IPS-20b (cell line): ENCODE data around the gene RBM4B.
A peak's percentile ranks its signal among the peaks of the same experiment; 100 is the strongest.

ENCODE experiments used
- H3K27ac ChIP-seq: one replicate; pipeline ENCODE4 v1.5.1; 2013; ENCODE audit warnings: low read length
- H3K27me3 ChIP-seq: 2 replicates; pipeline ENCODE4 v1.6.1; 2013; ENCODE audit warnings: mild to moderate bottlenecking, low read length, inconsistent platforms; ENCODE audit not compliant: insufficient read depth
- H3K36me3 ChIP-seq: 2 replicates; pipeline ENCODE4 v1.6.1; 2013; ENCODE audit warnings: low read depth, mild to moderate bottlenecking, inconsistent platforms, low read length, moderate library complexity; ENCODE audit not compliant: insufficient read depth
- H3K4me1 ChIP-seq: 2 replicates; pipeline ENCODE4 v1.6.1; 2013; ENCODE audit warnings: mild to moderate bottlenecking, control low read depth, inconsistent platforms, low read length, moderate library complexity; ENCODE audit not compliant: insufficient read depth
- H3K4me3 ChIP-seq: 2 replicates; pipeline ENCODE4 v1.5.1; 2013; ENCODE audit warnings: mild to moderate bottlenecking, low read length, inconsistent platforms
- H3K9ac ChIP-seq: 2 replicates; pipeline ENCODE4 v1.6.1; 2013; ENCODE audit warnings: low read depth, mild to moderate bottlenecking, inconsistent platforms, low read length, moderate library complexity
- H3K9me3 ChIP-seq: 2 replicates; pipeline ENCODE4 v1.6.1; 2013; ENCODE audit warnings: mild to moderate bottlenecking, low read depth, low read length, inconsistent platforms; ENCODE audit not compliant: insufficient read depth

Gene RBM4B

GRCh38 chr11:66631883-66632282, 45.8 kb downstream of the RBM4B start:
- no peak overlapping the region for H3K9ac ChIP-seq
- no peaks in the 10 kb centered on the region for H3K27me3 ChIP-seq
- H3K36me3 ChIP-seq, result peaks cover 87% of the 10 kb centered on the region
- no peaks in the 10 kb centered on the region for H3K4me1 ChIP-seq
- no peak overlapping the region for H3K27ac ChIP-seq
- no peak overlapping the region for H3K4me3 ChIP-seq
- H3K9me3 ChIP-seq, result no peaks in the 10 kb centered on the region

GRCh38 chr11:66629356-66629755, 48.3 kb downstream of the RBM4B start:
- Histone ChIP-seq H3K27me3 (no peaks in the 10 kb centered on the region), H3K4me1 (no peaks in the 10 kb centered on the region), H3K9me3 (no peaks in the 10 kb centered on the region), H3K4me3 (no peak overlapping the region), H3K27ac (no peak overlapping the region), H3K9ac (no peak overlapping the region), H3K36me3 (peaks cover 95% of the 10 kb centered on the region)

DNA sequence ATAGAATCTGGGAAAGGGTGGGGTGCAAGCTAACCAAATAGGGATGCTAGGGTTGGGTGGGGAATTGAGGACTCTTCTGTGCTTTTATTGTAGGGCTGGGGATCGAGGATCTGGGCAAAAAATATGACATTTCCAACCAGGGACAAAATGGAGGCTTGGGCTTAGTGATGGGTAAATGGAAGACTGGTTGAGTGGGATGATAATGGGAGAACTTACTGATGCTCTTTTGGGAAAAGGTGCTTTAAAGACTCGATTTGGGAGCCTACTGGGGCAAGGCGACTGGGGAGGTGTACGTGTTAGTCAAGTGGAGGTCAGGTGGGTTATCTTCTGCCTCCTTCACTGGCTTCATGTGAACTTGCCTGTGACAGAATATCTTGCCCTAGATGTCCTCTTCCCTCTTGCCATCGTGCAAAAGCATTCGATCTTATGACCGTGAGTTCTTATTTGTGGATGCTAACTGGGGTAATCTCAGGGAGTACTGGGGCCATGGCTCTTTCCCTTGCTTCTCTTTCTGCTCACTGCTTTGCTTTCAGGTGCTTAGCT, 49.6 kb downstream of the RBM4B start:
- Histone ChIP-seq H3K27ac (no peak overlapping the region), H3K9ac (no peak overlapping the region), H3K4me1 (no peaks in the 10 kb centered on the region), H3K9me3 (no peaks in the 10 kb centered on the region), H3K27me3 (no peaks in the 10 kb centered on the region), H3K4me3 (no peak overlapping the region), H3K36me3 (peaks cover 98% of the 10 kb centered on the region)

DNA sequence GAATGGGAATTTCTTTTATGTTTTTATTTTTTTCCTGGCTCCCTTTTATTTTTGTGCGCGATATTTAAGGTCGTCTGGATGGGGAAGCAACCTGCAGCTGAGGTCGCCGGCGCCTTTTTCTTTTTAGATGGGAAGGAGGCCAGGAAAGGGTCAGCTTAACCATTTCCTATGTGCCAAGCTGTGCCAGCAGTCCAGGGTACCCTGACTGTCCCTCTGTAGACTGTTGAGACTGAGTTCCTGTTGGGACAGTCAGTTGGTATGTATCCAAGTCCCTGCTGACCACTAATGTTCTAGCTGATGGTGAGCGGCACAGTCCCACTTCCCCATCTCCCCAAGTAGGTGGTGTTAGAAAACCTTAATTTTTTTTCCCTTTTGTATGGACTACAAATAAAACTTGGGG, 50.8 kb downstream of the RBM4B start:
- no peaks in the 10 kb centered on the region for H3K4me1 ChIP-seq
- H3K9ac ChIP-seq, result no peak overlapping the region
- H3K36me3 ChIP-seq, result peaks cover 99% of the 10 kb centered on the region
- H3K4me3 ChIP-seq, result no peak overlapping the region
- no peaks in the 10 kb centered on the region for H3K27me3 ChIP-seq
- H3K9me3 ChIP-seq, result no peaks in the 10 kb centered on the region
- H3K27ac ChIP-seq, result no peak overlapping the region

DNA sequence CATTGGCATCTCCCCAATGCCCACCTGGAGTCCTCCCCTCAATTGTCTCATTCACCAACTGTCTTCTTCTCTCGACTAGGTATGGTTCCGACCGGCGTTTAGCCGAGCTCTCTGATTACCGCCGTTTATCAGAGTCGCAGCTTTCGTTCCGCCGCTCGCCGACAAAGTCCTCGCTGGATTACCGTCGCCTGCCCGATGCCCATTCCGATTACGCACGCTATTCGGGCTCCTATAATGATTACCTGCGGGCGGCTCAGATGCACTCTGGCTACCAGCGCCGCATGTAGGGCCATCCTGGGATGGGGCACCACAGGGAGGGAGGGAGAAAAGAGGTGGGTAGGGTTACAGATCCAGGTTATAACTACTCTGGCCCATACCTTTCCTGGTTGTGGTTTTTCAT, 51.3 kb downstream of the RBM4B start:
- H3K4me3 ChIP-seq, result no peak overlapping the region
- H3K36me3 ChIP-seq, result peaks cover 99% of the 10 kb centered on the region
- H3K9ac ChIP-seq, result no peak overlapping the region
- H3K4me1 ChIP-seq, result no peaks in the 10 kb centered on the region
- H3K27me3 ChIP-seq, result no peaks in the 10 kb centered on the region
- no peaks in the 10 kb centered on the region for H3K9me3 ChIP-seq
- no peak overlapping the region for H3K27ac ChIP-seq

- Histone ChIP-seq H3K4me3 (no peak overlapping the region), H3K4me1 (peaks cover 5% of the 10 kb centered on the region; the same call in 1 of the 2 replicates), H3K9me3 (no peaks in the 10 kb centered on the region), H3K27ac (no peak overlapping the region), H3K36me3 (peaks cover 98% of the 10 kb centered on the region), H3K9ac (no peak overlapping the region), H3K27me3 (no peaks in the 10 kb centered on the region)
Observed at GRCh38 chr11:66625752-66626149, 51.9 kb downstream of the RBM4B start.

DNA sequence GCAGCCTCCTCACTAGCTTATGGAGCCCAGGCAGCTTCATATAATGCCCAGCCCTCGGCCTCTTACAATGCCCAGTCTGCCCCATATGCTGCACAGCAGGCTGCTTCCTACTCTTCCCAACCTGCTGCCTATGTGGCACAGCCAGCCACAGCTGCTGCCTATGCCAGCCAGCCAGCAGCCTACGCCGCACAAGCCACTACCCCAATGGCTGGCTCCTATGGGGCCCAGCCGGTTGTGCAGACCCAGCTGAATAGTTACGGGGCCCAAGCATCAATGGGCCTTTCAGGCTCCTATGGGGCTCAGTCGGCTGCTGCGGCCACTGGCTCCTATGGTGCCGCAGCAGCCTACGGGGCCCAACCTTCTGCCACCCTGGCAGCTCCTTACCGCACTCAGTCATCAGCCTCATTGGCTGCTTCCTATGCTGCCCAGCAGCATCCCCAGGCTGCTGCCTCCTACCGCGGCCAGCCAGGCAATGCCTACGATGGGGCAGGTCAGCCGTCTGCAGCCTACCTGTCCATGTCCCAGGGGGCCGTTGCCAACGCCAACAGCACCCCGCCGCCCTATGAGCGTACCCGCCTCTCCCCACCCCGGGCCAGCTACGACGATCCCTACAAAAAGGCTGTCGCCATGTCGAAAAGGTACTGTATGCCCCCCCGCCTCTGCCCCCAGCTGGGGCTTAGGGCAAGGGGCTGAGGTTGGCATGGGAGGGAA, 52.5 kb downstream of the RBM4B start:
- H3K9ac ChIP-seq, result no peak overlapping the region
- H3K4me1 ChIP-seq, result peaks cover 8% of the 10 kb centered on the region; the same call in 1 of the 2 replicates
- no peak overlapping the region for H3K27ac ChIP-seq
- H3K4me3 ChIP-seq, result no peak overlapping the region
- peaks cover 97% of the 10 kb centered on the region for H3K36me3 ChIP-seq
- no peaks in the 10 kb centered on the region for H3K27me3 ChIP-seq
- H3K9me3 ChIP-seq, result no peaks in the 10 kb centered on the region

DNA sequence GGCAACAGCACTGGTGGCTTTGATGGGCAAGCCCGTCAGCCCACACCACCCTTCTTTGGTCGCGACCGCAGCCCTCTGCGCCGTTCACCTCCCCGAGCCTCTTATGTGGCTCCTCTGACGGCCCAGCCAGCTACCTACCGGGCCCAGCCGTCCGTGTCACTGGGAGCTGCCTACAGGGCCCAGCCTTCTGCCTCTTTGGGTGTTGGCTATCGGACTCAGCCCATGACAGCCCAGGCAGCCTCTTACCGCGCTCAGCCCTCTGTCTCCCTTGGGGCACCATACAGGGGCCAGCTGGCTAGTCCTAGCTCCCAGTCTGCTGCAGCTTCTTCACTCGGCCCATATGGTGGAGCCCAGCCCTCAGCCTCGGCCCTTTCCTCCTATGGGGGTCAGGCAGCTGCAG, 53.2 kb downstream of the RBM4B start:
- H3K36me3 ChIP-seq, result peaks cover 94% of the 10 kb centered on the region
- H3K4me3 ChIP-seq, result no peak overlapping the region
- H3K9ac ChIP-seq, result no peak overlapping the region
- H3K27me3 ChIP-seq, result no peaks in the 10 kb centered on the region
- peaks cover 8% of the 10 kb centered on the region; the same call in 1 of the 2 replicates for H3K4me1 ChIP-seq
- no peak overlapping the region for H3K27ac ChIP-seq
- no peaks in the 10 kb centered on the region for H3K9me3 ChIP-seq

DNA sequence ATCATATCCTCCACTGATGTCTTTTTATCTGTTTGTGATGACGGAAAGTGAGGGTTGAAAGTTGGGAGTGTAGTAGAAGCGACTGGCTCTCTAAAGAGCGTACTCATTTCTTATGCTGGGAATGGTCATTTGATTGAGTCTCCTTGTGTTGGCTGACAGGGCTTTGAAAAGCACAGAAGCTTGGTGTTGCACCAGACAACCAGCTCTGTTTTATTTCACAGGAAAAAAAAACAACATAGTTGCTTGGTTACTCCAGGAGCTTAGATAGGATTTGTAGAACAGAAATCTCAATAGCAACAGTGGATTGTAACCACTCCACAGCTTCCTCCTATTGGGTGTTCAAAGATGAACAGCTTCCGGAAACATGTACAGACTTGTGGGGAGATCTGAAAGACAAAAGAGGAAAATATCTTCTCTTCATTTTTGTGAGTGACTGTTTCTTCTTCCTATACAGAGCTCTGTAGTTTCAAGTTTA, 58.6 kb downstream of the RBM4B start:
- H3K9ac ChIP-seq, result peak overlapping the region; percentile 99; the same call in 1 of the 2 replicates
- no peaks in the 10 kb centered on the region for H3K27me3 ChIP-seq
- peak overlapping the region; percentile 98 for H3K4me3 ChIP-seq
- H3K27ac ChIP-seq, result no peak overlapping the region
- H3K36me3 ChIP-seq, result peaks cover 63% of the 10 kb centered on the region
- H3K9me3 ChIP-seq, result no peaks in the 10 kb centered on the region
- H3K4me1 ChIP-seq, result peaks cover 22% of the 10 kb centered on the region

DNA sequence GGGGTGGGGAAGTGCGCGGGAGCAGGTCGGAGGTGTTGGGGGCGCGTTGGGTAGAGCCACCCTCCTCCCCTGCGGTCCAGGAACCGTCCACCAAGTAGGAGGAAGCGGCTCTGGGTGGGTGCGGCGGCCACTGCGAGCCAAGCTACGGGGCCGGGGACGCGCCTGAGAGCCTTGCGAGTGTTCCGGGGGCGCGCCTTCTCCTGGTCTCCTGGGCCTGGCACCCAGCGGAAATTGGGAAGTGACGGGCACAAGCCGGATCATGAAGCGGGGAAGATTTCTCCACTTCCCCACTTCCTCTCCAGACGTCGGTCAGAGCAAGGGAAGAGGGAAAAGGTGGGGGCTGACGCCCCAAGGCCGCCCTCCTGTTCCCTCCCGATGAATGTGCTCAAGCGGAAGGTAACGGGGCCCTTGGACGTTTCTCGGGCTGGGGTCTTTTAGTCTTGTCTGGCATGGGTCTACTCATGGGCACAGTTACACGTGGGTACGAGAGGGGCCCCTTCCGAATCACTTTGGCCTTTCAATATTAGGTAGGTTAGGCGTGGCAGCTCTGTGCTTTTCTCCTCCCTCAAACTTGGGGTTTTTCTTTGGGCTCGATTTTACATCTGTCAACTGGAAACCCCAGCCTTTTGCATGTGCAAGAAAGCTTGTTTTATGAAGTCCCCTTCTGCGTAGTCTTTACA, 60.4 kb downstream of the RBM4B start:
- Histone ChIP-seq H3K36me3 (peaks cover 44% of the 10 kb centered on the region), H3K4me3 (peak overlapping the region; percentile 98), H3K27me3 (no peaks in the 10 kb centered on the region), H3K9me3 (no peaks in the 10 kb centered on the region), H3K9ac (peak overlapping the region; percentile 99), H3K27ac (peak overlapping the region; percentile 94), H3K4me1 (peaks cover 22% of the 10 kb centered on the region)

DNA sequence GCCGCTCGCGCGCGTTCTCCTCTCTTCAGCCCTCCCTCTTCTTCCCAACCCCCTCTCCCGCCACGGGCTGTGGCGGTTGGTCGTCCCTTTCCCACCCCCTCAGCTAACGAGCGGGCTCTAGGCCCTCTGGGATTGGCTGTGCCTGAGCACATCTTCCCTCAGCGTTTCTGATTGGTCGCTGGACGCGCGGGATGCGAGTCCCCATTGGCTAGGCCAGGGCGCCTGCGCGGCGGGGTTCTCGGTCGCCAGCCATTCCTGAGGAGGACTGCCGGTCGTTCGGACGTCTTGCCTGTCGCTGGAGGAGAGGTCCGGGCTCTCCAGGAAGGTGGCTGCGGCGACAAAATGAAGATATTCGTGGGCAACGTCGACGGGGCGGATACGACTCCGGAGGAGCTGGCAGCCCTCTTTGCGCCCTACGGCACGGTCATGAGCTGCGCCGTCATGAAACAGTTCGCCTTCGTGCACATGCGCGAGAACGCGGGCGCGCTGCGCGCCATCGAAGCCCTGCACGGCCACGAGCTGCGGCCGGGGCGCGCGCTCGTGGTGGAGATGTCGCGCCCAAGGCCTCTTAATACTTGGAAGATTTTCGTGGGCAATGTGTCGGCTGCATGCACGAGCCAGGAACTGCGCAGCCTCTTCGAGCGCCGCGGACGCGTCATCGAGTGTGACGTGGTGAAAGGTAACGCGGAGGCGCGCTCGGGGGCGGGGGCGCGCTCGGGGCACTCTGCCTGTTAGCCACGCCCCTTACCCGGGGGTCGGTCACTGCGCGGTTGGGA, 61.1 kb downstream of the RBM4B start, which contains the start of gene RBM14:
Gene RBM14, plus strand, starts transcription at position 252 of the 776 bp plus-strand sequence. Its CDS starts 91 bp downstream, at position 343.
- Histone ChIP-seq H3K27ac (peak within 1 kb of the TSS; percentile 94), H3K9me3 (no peaks in the 10 kb centered on the region), H3K27me3 (no peaks in the 10 kb centered on the region), H3K4me1 (peaks cover 22% of the 10 kb centered on the region), H3K9ac (peak within 1 kb of the TSS; percentile 99), H3K36me3 (peaks cover 38% of the 10 kb centered on the region), H3K4me3 (peak within 1 kb of the TSS; percentile 98)
